OCI-LY1 (cell line): ENCODE results near the gene ZNF3.

Experiments used
- H2AFZ ChIP-seq: fragments of 200-600 bp; sonication (generic), shearing (Covaris generic); 2 replicates; pipeline ENCODE4 v1.6.0; 2014; ENCODE audit warnings: antibody characterized with exemption, mild to moderate bottlenecking, low read length
- H3F3A ChIP-seq: fragments of 200-600 bp; sonication (generic), shearing (Covaris generic); 2 replicates; pipeline ENCODE4 v1.6.0; 2014; ENCODE audit warnings: mild to moderate bottlenecking, antibody characterized with exemption, low read length, moderate library complexity; ENCODE audit not compliant: insufficient read depth
- H3K27ac ChIP-seq: fragments of 200-600 bp; sonication (generic); 2 replicates; pipeline ENCODE4 v1.5.1; 2014; ENCODE audit warnings: low read length, mixed run types, mild to moderate bottlenecking, low read depth; ENCODE audit not compliant: poor library complexity, severe bottlenecking
- H3K27me3 ChIP-seq: fragments of 200-600 bp; sonication (generic); 2 replicates; pipeline ENCODE4 v1.6.0; 2014; ENCODE audit warnings: antibody characterized with exemption, mild to moderate bottlenecking, low read length, moderate library complexity; ENCODE audit not compliant: insufficient read depth
- H3K36me3 ChIP-seq: fragments of 200-600 bp; sonication (generic); 2 replicates; pipeline ENCODE4 v1.6.1; 2014; ENCODE audit warnings: mild to moderate bottlenecking, antibody characterized with exemption, low read length, moderate library complexity, mixed read lengths; ENCODE audit not compliant: insufficient read depth
- H3K4me1 ChIP-seq: fragments of 200-600 bp; sonication (generic); 2 replicates; pipeline ENCODE4 v1.5.1; 2014; ENCODE audit warnings: mild to moderate bottlenecking, low read length, moderate library complexity; ENCODE audit not compliant: insufficient read depth, severe bottlenecking
- H3K4me2 ChIP-seq: fragments of 200-600 bp; sonication (generic), shearing (Covaris generic); 2 replicates; pipeline ENCODE4 v1.6.1; 2014; ENCODE audit warnings: low read length
- H3K4me3 ChIP-seq: fragments of 200-600 bp; sonication (generic); 2 replicates; pipeline ENCODE4 v1.5.1; 2014; ENCODE audit warnings: low read length, low read depth, mild to moderate bottlenecking, mixed read lengths; ENCODE audit not compliant: poor library complexity, severe bottlenecking
- H3K79me2 ChIP-seq: fragments of 200-600 bp; shearing (Covaris generic); 2 replicates; pipeline ENCODE4 v1.6.1; 2016; ENCODE audit warnings: mixed run types, low read length, mixed read lengths; ENCODE audit not compliant: insufficient read depth
- H3K9ac ChIP-seq: fragments of 200-600 bp; sonication (generic), shearing (Covaris generic); 2 replicates; pipeline ENCODE4 v1.6.1; 2014; ENCODE audit warnings: mild to moderate bottlenecking, low read length, mixed read lengths
- H3K9me2 ChIP-seq: fragments of 200-600 bp; sonication (generic), shearing (Covaris generic); 2 replicates; pipeline ENCODE4 v1.6.1; 2014; ENCODE audit warnings: low read depth, mild to moderate bottlenecking, low read length, mixed read lengths
- H3K9me3 ChIP-seq: fragments of 200-600 bp; shearing (Covaris generic); 2 replicates; pipeline ENCODE4 v1.6.1; 2014; ENCODE audit warnings: low read length, mixed read lengths
- H4K20me1 ChIP-seq: fragments of 200-600 bp; sonication (generic), shearing (Covaris generic); 2 replicates; pipeline ENCODE4 v1.6.0; 2016; ENCODE audit warnings: mild to moderate bottlenecking, low read length; ENCODE audit not compliant: insufficient read depth
- EZH2 ChIP-seq: fragments of 200-600 bp; sonication (generic), shearing (Covaris generic); IDR thresholded peaks from 2 replicates; pipeline ENCODE4 v1.8.0; 2017; ENCODE audit warnings: borderline replicate concordance, mixed run types, mild to moderate bottlenecking, antibody characterized with exemption, low read length, moderate library complexity, mixed read lengths
- TF ChIP-seq, protein P1 (sequence below): fragments of 200-600 bp; sonication (generic), shearing (Covaris generic); IDR thresholded peaks from 2 replicates; pipeline ENCODE4 v1.5.1; 2017; ENCODE audit warnings: mild to moderate bottlenecking, antibody characterized with exemption, low read length, moderate library complexity, mixed read lengths

The ZNF3 gene

DNA sequence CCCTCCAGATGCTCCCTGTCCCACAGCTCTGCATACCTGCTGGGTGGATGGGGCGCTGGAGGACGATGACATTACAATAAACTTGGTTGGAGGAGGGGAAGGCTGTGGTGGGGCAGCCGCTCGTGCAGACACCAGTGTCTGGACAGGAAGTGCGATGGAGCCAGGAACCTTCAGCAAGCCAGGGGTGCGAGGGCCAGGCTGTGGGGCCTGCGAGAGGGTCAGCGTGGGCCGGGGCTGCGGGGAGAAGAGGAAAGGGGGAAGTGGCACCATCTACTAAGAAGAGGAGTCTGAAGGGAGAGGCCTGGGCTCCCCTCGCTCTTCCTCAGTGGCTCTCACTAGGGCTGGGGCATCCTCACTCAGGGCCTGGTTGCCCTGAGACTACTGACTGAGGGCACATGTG is 26.4 kb upstream of the ZNF3 start:
- H3K4me2 ChIP-seq = no peak overlapping the region
- no peaks in the 10 kb centered on the region for H3F3A ChIP-seq
- H3K9me2 ChIP-seq = no peaks in the 10 kb centered on the region
- no peak overlapping the region for H2AFZ ChIP-seq
- no peaks in the 10 kb centered on the region for H3K9me3 ChIP-seq
- no peak overlapping the region for H3K9ac ChIP-seq
- peaks cover 75% of the 10 kb centered on the region for H3K36me3 ChIP-seq
- H3K4me3 ChIP-seq = no peak overlapping the region
- TF ChIP-seq, protein P1, sequence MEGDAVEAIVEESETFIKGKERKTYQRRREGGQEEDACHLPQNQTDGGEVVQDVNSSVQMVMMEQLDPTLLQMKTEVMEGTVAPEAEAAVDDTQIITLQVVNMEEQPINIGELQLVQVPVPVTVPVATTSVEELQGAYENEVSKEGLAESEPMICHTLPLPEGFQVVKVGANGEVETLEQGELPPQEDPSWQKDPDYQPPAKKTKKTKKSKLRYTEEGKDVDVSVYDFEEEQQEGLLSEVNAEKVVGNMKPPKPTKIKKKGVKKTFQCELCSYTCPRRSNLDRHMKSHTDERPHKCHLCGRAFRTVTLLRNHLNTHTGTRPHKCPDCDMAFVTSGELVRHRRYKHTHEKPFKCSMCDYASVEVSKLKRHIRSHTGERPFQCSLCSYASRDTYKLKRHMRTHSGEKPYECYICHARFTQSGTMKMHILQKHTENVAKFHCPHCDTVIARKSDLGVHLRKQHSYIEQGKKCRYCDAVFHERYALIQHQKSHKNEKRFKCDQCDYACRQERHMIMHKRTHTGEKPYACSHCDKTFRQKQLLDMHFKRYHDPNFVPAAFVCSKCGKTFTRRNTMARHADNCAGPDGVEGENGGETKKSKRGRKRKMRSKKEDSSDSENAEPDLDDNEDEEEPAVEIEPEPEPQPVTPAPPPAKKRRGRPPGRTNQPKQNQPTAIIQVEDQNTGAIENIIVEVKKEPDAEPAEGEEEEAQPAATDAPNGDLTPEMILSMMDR = no peak
- TF ChIP-seq EZH2 = no peak
- H3K4me1 ChIP-seq = peaks cover 9% of the 10 kb centered on the region
- no peaks in the 10 kb centered on the region for H3K79me2 ChIP-seq
- H3K27me3 ChIP-seq = no peaks in the 10 kb centered on the region
- H4K20me1 ChIP-seq = no peaks in the 10 kb centered on the region
- peak overlapping the region; percentile 1 for H3K27ac ChIP-seq

- Histone ChIP-seq H3K4me1 (peaks cover 16% of the 10 kb centered on the region), H3K9me3 (no peaks in the 10 kb centered on the region), H3K36me3 (peaks cover 69% of the 10 kb centered on the region), H3K4me2 (no peak overlapping the region), H3K79me2 (no peaks in the 10 kb centered on the region), H3F3A (no peaks in the 10 kb centered on the region), H4K20me1 (no peaks in the 10 kb centered on the region), H2AFZ (no peak overlapping the region), H3K9me2 (no peaks in the 10 kb centered on the region), H3K27ac (no peak overlapping the region), H3K27me3 (no peaks in the 10 kb centered on the region), H3K9ac (no peak overlapping the region), H3K4me3 (no peak overlapping the region)
- TF ChIP-seq EZH2 = no peak
Observed at GRCh38 chr7:100107125-100107737, 25.7 kb upstream of the ZNF3 start.

DNA sequence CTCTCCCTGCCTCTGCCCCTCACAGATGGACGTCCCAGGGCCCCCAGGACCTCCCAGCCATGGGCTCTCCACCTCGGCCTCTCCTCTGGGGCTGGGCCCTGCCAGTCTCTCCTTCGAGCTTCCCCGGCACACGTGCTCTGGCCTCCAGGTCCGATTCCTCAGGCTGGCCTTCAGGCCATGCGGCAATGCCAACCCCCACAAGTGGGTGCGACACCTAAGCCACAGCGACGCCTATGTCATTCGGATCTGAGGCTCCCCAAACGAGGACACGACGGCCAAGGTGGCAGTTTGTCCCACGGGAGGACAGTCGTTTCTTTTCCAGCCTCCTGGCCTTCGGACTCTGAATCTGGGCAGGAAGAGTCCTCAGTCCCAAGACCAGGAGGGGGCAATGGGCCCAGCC is 25.1 kb upstream of the ZNF3 start:
- Histone ChIP-seq H3K9me3 (no peaks in the 10 kb centered on the region), H3F3A (no peaks in the 10 kb centered on the region), H3K79me2 (no peaks in the 10 kb centered on the region), H3K4me2 (no peak overlapping the region), H3K27me3 (no peaks in the 10 kb centered on the region), H3K4me1 (peaks cover 18% of the 10 kb centered on the region), H4K20me1 (no peaks in the 10 kb centered on the region), H3K27ac (no peak overlapping the region), H3K4me3 (no peak overlapping the region), H3K36me3 (peaks cover 63% of the 10 kb centered on the region), H3K9me2 (no peaks in the 10 kb centered on the region), H3K9ac (no peak overlapping the region), H2AFZ (no peak overlapping the region)
- TF ChIP-seq, protein P1 = no peak
- TF ChIP-seq EZH2 = no peak

DNA sequence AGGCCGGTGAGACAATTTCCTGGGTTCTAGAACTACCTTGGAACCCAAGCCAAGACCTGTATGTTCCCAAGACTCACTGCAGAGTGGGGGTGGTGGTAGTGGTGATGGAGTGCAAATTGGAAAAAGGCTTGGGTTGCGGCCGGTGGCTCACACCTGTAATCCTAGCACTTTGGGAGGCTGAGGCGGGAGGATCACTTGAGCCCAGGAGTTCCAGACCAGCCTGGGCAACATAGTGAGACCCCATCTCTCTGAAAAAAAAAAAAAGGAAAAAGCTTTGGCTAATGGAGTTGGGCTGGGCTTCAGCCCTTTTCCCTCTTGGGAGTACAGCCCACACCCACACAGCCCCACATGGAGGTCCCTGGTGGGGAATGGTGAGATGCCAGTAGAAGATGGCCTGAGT is 24.0 kb upstream of the ZNF3 start:
- Histone ChIP-seq H3K27me3 (no peaks in the 10 kb centered on the region), H3K4me1 (peaks cover 18% of the 10 kb centered on the region), H3K9me2 (no peaks in the 10 kb centered on the region), H3F3A (no peaks in the 10 kb centered on the region), H3K79me2 (no peaks in the 10 kb centered on the region), H4K20me1 (no peaks in the 10 kb centered on the region), H3K4me3 (no peak overlapping the region), H3K27ac (no peak overlapping the region), H3K36me3 (peaks cover 56% of the 10 kb centered on the region), H3K9ac (no peak overlapping the region), H3K9me3 (no peaks in the 10 kb centered on the region), H3K4me2 (no peak overlapping the region), H2AFZ (no peak overlapping the region)
- TF ChIP-seq EZH2 = no peak
